H9 (cell line): ENCODE results near the gene SLC35B4. TPM values are rescaled to one million over a fixed set of nuclear protein-coding genes. Genes with fewer than 3 reads are reported as not detected.

Source experiments
- DNase-seq: peaks from one replicate; pipeline ENCODE4 v3.0.0-alpha.2; 2017
- H2AFZ ChIP-seq: one replicate; pipeline ENCODE4 v1.6.1; 2013; ENCODE audit warnings: mild to moderate bottlenecking, low read length, control low read depth, moderate library complexity
- H2AK5ac ChIP-seq: 2 replicates; pipeline ENCODE4 v1.6.1; 2013; ENCODE audit warnings: low read length, control low read depth, mixed read lengths; ENCODE audit not compliant: insufficient read length
- H2BK120ac ChIP-seq: one replicate; pipeline ENCODE4 v1.6.1; 2013; ENCODE audit warnings: low read depth, mild to moderate bottlenecking, low read length, control low read depth, inconsistent platforms; ENCODE audit not compliant: poor library complexity, severe bottlenecking
- H2BK12ac ChIP-seq: 2 replicates; pipeline ENCODE4 v1.6.1; 2013; ENCODE audit warnings: low read length, control low read depth, mixed read lengths, low read depth; ENCODE audit not compliant: insufficient read length
- H2BK15ac ChIP-seq: 2 replicates; pipeline ENCODE4 v1.6.1; 2013; ENCODE audit warnings: low read depth, low read length, control low read depth
- H2BK20ac ChIP-seq: one replicate; pipeline ENCODE4 v1.6.1; 2013; ENCODE audit warnings: low read depth, mild to moderate bottlenecking, low read length, control low read depth, inconsistent platforms; ENCODE audit not compliant: poor library complexity, severe bottlenecking
- H2BK5ac ChIP-seq: 2 replicates; pipeline ENCODE4 v1.6.1; 2013; ENCODE audit warnings: low read length, control low read depth, mixed read lengths; ENCODE audit not compliant: insufficient read length
- H3K14ac ChIP-seq: 2 replicates; pipeline ENCODE4 v1.6.1; 2013; ENCODE audit warnings: low read length, control low read depth; ENCODE audit not compliant: insufficient read depth
- H3K18ac ChIP-seq: 2 replicates; pipeline ENCODE4 v1.6.1; 2013; ENCODE audit warnings: low read depth, mild to moderate bottlenecking, mixed read lengths, low read length, control low read depth; ENCODE audit not compliant: insufficient read length
- H3K23ac ChIP-seq: 2 replicates; pipeline ENCODE4 v1.6.1; 2013; ENCODE audit warnings: low read length, control low read depth, mixed read lengths, low read depth; ENCODE audit not compliant: insufficient read length
- H3K23me2 ChIP-seq: 2 replicates; pipeline ENCODE4 v1.6.1; 2013; ENCODE audit warnings: low read depth, mild to moderate bottlenecking, mixed read lengths, low read length, control low read depth; ENCODE audit not compliant: insufficient read length, poor library complexity, severe bottlenecking
- H3K27ac ChIP-seq: 2 replicates; pipeline ENCODE4 v1.5.1; 2013; ENCODE audit warnings: low read length, control low read depth, mixed read lengths, low read depth; ENCODE audit not compliant: insufficient read length
- H3K27me3 ChIP-seq: 2 replicates; pipeline ENCODE4 v1.6.1; 2013; ENCODE audit warnings: low read length, control low read depth, inconsistent platforms; ENCODE audit not compliant: insufficient read depth
- H3K4ac ChIP-seq: 2 replicates; pipeline ENCODE4 v1.6.1; 2013; ENCODE audit warnings: low read depth, mild to moderate bottlenecking, control low read depth, inconsistent platforms, low read length, moderate library complexity
- H3K4me1 ChIP-seq: 2 replicates; pipeline ENCODE4 v1.6.1; 2013; ENCODE audit warnings: low read length, control low read depth, inconsistent platforms; ENCODE audit not compliant: insufficient read depth
- H3K4me2 ChIP-seq: 2 replicates; pipeline ENCODE4 v1.6.1; 2013; ENCODE audit warnings: low read length, control low read depth, mixed read lengths; ENCODE audit not compliant: insufficient read length, insufficient read depth
- H3K56ac ChIP-seq: 2 replicates; pipeline ENCODE4 v1.6.1; 2013; ENCODE audit warnings: low read depth, mild to moderate bottlenecking, mixed read lengths, low read length, control low read depth; ENCODE audit not compliant: insufficient read length
- H3K79me1 ChIP-seq: 2 replicates; pipeline ENCODE4 v1.6.1; 2013; ENCODE audit warnings: low read depth, mild to moderate bottlenecking, moderate library complexity, low read length, control low read depth, inconsistent platforms; ENCODE audit not compliant: insufficient read depth, poor library complexity, severe bottlenecking
- H3K79me2 ChIP-seq: 2 replicates; pipeline ENCODE4 v1.6.1; 2013; ENCODE audit warnings: low read length, control low read depth, inconsistent platforms; ENCODE audit not compliant: insufficient read depth
- H3K9ac ChIP-seq: 2 replicates; pipeline ENCODE4 v1.6.1; 2013; ENCODE audit warnings: low read length, control low read depth, mixed read lengths; ENCODE audit not compliant: insufficient read length; ENCODE audit errors: extremely low read depth
- H3K9me3 ChIP-seq: one replicate; pipeline ENCODE4 v1.6.1; 2013; ENCODE audit warnings: low read depth, low read length, inconsistent platforms; ENCODE audit not compliant: control insufficient read depth
- H3T11ph ChIP-seq: one replicate; pipeline ENCODE4 v1.6.1; 2013; ENCODE audit warnings: mild to moderate bottlenecking, low read length, control low read depth, inconsistent platforms
- H4K20me1 ChIP-seq: one replicate; pipeline ENCODE4 v1.6.1; 2013; ENCODE audit not compliant: control insufficient read depth, insufficient read length, insufficient read depth
- H4K5ac ChIP-seq: 2 replicates; pipeline ENCODE4 v1.6.1; 2013; ENCODE audit warnings: low read depth, mild to moderate bottlenecking, mixed read lengths, low read length, control low read depth; ENCODE audit not compliant: insufficient read length
- H4K8ac ChIP-seq: replicated peaks from 2 replicates; pipeline ENCODE4 v1.6.1; 2013; ENCODE audit warnings: low read length, control low read depth, mixed read lengths, low read depth; ENCODE audit not compliant: insufficient read length
- H4K91ac ChIP-seq: 2 replicates; pipeline ENCODE4 v1.6.1; 2013; ENCODE audit warnings: low read depth, mild to moderate bottlenecking, moderate library complexity, mixed read lengths, low read length, control low read depth; ENCODE audit not compliant: insufficient read length
- H3K27ac Mint-ChIP-seq, 3 experiments: 2 replicates in 2 of 3; 3 replicates in 1 of 3; pipeline ENCODE4 v1.8.0; 2020 to 2021; ENCODE audit warnings: mixed read lengths in 3 of 3, mild to moderate bottlenecking in 1 of 3, moderate library complexity in 1 of 3
- H3K27me3 Mint-ChIP-seq: 2 replicates; pipeline ENCODE4 v1.8.0; 2021; ENCODE audit warnings: low read depth, mild to moderate bottlenecking, moderate library complexity, mixed read lengths
- H3K36me3 Mint-ChIP-seq, 3 experiments: 2 replicates in 2 of 3; 3 replicates in 1 of 3; pipeline ENCODE4 v1.8.0; 2020 to 2021; ENCODE audit warnings: low read depth in 3 of 3, mixed read lengths in 3 of 3; ENCODE audit not compliant: insufficient read depth in 1 of 3
- H3K4me1 Mint-ChIP-seq, 2 experiments: 2 replicates each; pipeline ENCODE4 v1.8.0; 2020; ENCODE audit warnings: mixed read lengths in 2 of 2
- H3K4me3 Mint-ChIP-seq, 2 experiments: 2 replicates in 1 of 2; 3 replicates in 1 of 2; pipeline ENCODE4 v1.8.0; 2020 to 2021; ENCODE audit warnings: mild to moderate bottlenecking in 2 of 2, mixed read lengths in 2 of 2, moderate library complexity in 1 of 2
- H3K9me3 Mint-ChIP-seq, 2 experiments: 2 replicates in 1 of 2; 3 replicates in 1 of 2; pipeline ENCODE4 v1.8.0; 2020; ENCODE audit warnings: mild to moderate bottlenecking in 2 of 2, mixed read lengths in 2 of 2, moderate library complexity in 1 of 2
- WGBS: extraction: QIAGEN DNeasy Blood & Tissue Kit; methylation state at CpG from one replicate; pipeline ENCODE4 v1.1.7; 2013; ENCODE audit warnings: missing lambda C conversion rate, low lambda C conversion rate, mixed read lengths; ENCODE audit not compliant: insufficient read length; ENCODE audit errors: extremely low coverage; 5-methylcytosine and 5-hydroxymethylcytosine counted together
- total RNA-seq: library from RNA; stranded (reverse); gene quantifications from 2 replicates; pipeline ENCODE4 v1.2.1, GENCODE V29; 2021
- TF ChIP-seq, protein P1 (sequence below): fragments of 200-600 bp; sonication (generic); conservative IDR thresholded peaks from 3 replicates; pipeline ENCODE4 v1.8.0; 2021; ENCODE audit warnings: antibody characterized with exemption, mild to moderate bottlenecking

Gene SLC35B4
- total RNA-seq, 1 experiment from 2014 or later = 33.4 TPM

DNA sequence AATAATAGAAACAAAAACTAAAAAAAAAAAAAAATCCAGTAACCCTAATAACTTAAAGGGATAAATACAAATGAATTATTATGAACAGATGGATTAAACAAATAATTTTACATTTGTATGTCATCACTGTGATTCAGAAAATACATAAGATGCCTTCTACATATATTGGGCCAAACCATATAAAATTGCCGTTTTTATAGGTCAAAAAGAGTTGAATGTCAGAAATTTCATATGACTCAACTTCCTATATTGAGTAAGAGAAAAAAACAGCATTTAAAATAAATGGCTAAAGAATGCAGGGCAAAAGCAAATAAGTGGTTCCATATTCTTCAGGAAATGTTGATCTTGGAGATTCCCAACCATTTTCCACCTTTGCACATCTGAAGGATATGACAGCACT, 9.4 kb downstream of the SLC35B4 start:
- Histone ChIP-seq H3K79me1 (no peaks in the 10 kb centered on the region), H2BK20ac (no peak overlapping the region), H3K23ac (no peak overlapping the region), H4K20me1 (no peaks in the 10 kb centered on the region), H3K23me2 (no peaks in the 10 kb centered on the region), H4K91ac (no peak overlapping the region), H2BK120ac (no peak overlapping the region), H4K8ac (no peak overlapping the region), H4K5ac (no peak overlapping the region), H3K18ac (no peak overlapping the region), H3K27me3 (no peaks in the 10 kb centered on the region), H3K9me3 (no peaks in the 10 kb centered on the region), H2BK5ac (no peak overlapping the region), H3T11ph (no peak overlapping the region), H2AK5ac (no peak overlapping the region), H3K9ac (no peak overlapping the region), H2AFZ (no peak overlapping the region), H3K14ac (no peak overlapping the region), H3K56ac (no peak overlapping the region), H3K79me2 (no peaks in the 10 kb centered on the region), H2BK15ac (no peak overlapping the region), H3K27ac (no peak overlapping the region), H3K4me1 (no peaks in the 10 kb centered on the region), H2BK12ac (no peak overlapping the region), H3K4ac (no peak overlapping the region), H3K4me2 (no peak overlapping the region)
- no peaks in the 10 kb centered on the region for H3K27me3 Mint-ChIP-seq
- TF ChIP-seq, protein P1, sequence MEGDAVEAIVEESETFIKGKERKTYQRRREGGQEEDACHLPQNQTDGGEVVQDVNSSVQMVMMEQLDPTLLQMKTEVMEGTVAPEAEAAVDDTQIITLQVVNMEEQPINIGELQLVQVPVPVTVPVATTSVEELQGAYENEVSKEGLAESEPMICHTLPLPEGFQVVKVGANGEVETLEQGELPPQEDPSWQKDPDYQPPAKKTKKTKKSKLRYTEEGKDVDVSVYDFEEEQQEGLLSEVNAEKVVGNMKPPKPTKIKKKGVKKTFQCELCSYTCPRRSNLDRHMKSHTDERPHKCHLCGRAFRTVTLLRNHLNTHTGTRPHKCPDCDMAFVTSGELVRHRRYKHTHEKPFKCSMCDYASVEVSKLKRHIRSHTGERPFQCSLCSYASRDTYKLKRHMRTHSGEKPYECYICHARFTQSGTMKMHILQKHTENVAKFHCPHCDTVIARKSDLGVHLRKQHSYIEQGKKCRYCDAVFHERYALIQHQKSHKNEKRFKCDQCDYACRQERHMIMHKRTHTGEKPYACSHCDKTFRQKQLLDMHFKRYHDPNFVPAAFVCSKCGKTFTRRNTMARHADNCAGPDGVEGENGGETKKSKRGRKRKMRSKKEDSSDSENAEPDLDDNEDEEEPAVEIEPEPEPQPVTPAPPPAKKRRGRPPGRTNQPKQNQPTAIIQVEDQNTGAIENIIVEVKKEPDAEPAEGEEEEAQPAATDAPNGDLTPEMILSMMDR = no peak
- H3K9me3 Mint-ChIP-seq = no peaks in the 10 kb centered on the region
- no peak overlapping the region for H3K27ac Mint-ChIP-seq
- H3K4me3 Mint-ChIP-seq = no peak overlapping the region
- H3K36me3 Mint-ChIP-seq = peaks cover 11 to 42% (median 34%) of the 10 kb centered on the region in 3 experiments; a peak in 6 of 7 replicates
- DNase-seq = no peak
- no peaks in the 10 kb centered on the region for H3K4me1 Mint-ChIP-seq
- no CpG with 5 or more reads among the region's 1 CpG for WGBS
